ENCODE data around the gene CAMTA1.

CAMTA1 gene

DNA sequence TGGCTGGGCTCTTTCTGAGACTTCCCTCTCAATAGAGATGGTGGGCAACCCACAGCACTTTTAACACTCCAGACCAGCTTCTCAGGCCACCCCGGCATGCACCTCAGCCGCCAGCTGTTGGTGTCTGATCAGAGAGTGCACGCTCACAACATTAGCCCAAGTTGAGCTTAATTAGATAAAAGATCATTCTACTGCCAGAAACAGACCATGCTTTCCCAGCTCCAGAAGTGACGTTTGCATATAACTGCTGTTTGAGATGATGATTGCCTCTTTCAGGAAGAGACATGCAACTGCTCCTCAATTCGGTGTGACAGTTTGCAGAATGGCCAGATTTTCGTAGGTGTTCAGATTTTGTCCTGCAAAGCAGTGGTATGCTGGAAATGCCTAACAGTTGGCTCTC, 700.6 kb downstream of the CAMTA1 start:
- Mint-ChIP-seq H3K36me3 (ENCODE audit: low read depth) (no peaks in the 10 kb centered on the region), H3K27me3 (no peaks in the 10 kb centered on the region), H3K4me1 (ENCODE audit: low read depth) (no peaks in the 10 kb centered on the region), H3K27ac (no peak overlapping the region), H3K9me3 (no peaks in the 10 kb centered on the region), H3K4me3 (no peak overlapping the region)
- intact Hi-C loops (cut with micrococcal nuclease): no loop called here

- H3K9me3 Mint-ChIP-seq: peaks cover 5% of the 10 kb centered on the region
Observed at GRCh38 chr1:7487766-7488474, 702.7 kb downstream of the CAMTA1 start.

DNA sequence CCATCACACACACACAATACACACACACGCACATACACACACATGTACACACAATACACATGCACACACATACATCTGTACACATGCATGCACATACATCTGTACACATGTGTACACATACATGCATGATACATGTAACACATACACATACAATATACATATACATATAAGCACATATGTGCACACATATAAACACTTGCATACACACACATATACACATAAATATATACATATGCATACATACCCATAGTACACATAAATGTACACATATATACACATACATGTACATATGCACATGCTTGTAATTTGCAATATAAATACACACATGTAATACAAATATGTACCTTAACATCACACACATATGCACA, 703.2 kb downstream of the CAMTA1 start:
- H3K9me3 Mint-ChIP-seq: peaks cover 10% of the 10 kb centered on the region
- H3K4me1 Mint-ChIP-seq (ENCODE audit: low read depth): no peaks in the 10 kb centered on the region
- H3K27me3 Mint-ChIP-seq: no peaks in the 10 kb centered on the region
- intact Hi-C loops (cut with micrococcal nuclease): no loop called here
- no peak overlapping the region for H3K27ac Mint-ChIP-seq
- no peaks in the 10 kb centered on the region for H3K36me3 Mint-ChIP-seq (ENCODE audit: low read depth)
- no peak overlapping the region for H3K4me3 Mint-ChIP-seq

More at GRCh38 chr1:7487766-7488474, 702.7 kb downstream of the CAMTA1 start:
- Mint-ChIP-seq H3K4me3 (no peak overlapping the region), H3K36me3 (ENCODE audit: low read depth) (no peaks in the 10 kb centered on the region), H3K4me1 (ENCODE audit: low read depth) (no peaks in the 10 kb centered on the region), H3K27ac (no peak overlapping the region), H3K27me3 (no peaks in the 10 kb centered on the region)
- intact Hi-C loops (cut with micrococcal nuclease): no loop called here

DNA sequence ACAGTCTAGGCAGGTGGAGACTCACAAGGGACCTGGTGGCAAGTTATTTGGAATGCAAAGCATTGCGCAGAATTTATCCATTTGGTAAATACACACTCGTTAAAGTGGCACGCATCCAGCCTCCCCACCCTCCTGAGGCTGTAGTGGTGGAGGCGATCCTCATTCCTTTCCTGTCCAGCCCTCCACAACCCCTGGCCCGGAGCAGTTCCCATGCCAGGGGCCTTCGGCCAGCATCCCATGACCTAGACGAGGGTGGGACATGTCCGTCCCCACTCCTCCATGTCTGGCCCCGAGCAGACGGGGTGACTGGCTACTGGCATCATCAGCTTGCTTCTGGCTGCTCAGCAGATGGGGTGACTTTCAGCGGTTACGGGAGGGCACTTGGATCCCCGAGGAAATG, 704.3 kb downstream of the CAMTA1 start:
- intact Hi-C loops (cut with micrococcal nuclease): no loop called here
- Mint-ChIP-seq H3K27me3 (no peaks in the 10 kb centered on the region), H3K36me3 (ENCODE audit: low read depth) (no peaks in the 10 kb centered on the region), H3K9me3 (peaks cover 10% of the 10 kb centered on the region), H3K4me3 (no peak overlapping the region), H3K27ac (no peak overlapping the region), H3K4me1 (ENCODE audit: low read depth) (no peaks in the 10 kb centered on the region)

DNA sequence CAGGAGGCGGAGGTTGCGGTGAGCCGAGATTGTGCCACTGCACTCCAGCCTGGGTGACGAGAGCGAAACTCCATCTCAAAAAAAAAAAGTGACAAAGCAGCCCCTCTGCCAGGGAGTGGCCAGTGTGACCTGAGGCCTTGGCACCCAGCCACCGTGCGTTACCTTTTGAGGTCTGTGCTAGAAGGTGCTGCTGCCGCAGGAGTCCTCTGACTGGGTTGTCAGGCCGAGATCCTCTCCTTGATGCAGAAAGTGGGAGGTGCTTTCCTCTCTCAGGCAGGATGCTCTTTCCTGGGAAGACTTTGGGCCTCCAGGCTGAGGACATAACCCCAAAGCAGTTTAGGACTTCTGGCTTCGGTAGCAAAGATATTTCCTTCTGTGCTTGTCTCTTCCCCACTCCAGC, 705.3 kb downstream of the CAMTA1 start:
- Mint-ChIP-seq H3K4me1 (ENCODE audit: low read depth) (no peaks in the 10 kb centered on the region), H3K9me3 (peaks cover 10% of the 10 kb centered on the region), H3K36me3 (ENCODE audit: low read depth) (no peaks in the 10 kb centered on the region), H3K27ac (no peak overlapping the region), H3K27me3 (no peaks in the 10 kb centered on the region), H3K4me3 (no peak overlapping the region)
- intact Hi-C loops (cut with micrococcal nuclease): no loop called here

DNA sequence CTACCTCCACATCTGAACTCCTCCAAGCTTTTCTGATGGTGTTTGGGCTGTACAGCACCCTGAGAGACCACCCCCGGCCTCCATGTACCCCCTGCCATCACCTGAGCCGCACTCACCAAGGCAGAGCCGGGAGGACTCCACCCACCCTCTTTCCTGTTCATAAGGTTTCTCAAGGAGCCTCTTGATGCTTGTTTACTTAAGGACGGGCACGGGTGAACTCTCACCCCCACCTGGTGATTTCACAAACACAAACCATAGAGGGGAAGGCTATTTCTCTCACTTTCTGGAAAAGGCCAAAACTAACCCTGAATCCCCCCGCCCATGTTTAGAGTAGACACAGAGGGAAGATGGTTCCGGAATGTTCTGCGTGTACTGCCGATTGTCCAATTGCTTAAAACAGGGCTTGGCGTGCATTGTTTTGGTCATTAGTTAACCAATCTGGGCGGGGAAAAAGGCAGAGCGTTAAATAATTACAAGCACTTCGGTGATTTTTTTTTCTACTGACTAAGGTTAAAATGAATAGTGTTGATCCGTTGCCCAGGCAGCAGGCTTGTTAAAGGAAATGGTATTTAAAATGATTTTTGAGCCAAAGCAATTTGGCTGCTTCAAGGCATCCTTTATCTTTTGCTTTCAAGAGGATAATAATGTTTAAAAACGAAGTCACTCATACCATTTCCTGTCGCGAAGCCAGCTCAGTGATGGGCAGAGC, 706.0 kb downstream of the CAMTA1 start:
- H3K27me3 Mint-ChIP-seq: no peaks in the 10 kb centered on the region
- intact Hi-C loops (cut with micrococcal nuclease): no loop called here
- no peaks in the 10 kb centered on the region for H3K36me3 Mint-ChIP-seq (ENCODE audit: low read depth)
- peaks cover 10% of the 10 kb centered on the region for H3K9me3 Mint-ChIP-seq
- H3K4me1 Mint-ChIP-seq (ENCODE audit: low read depth): no peaks in the 10 kb centered on the region
- no peak overlapping the region for H3K27ac Mint-ChIP-seq
- H3K4me3 Mint-ChIP-seq: no peak overlapping the region

- H3K27ac Mint-ChIP-seq: no peak overlapping the region
- intact Hi-C loops (cut with micrococcal nuclease): no loop called here
- no peaks in the 10 kb centered on the region for H3K36me3 Mint-ChIP-seq (ENCODE audit: low read depth)
- no peak overlapping the region for H3K4me3 Mint-ChIP-seq
- H3K9me3 Mint-ChIP-seq: peaks cover 10% of the 10 kb centered on the region
- no peaks in the 10 kb centered on the region for H3K4me1 Mint-ChIP-seq (ENCODE audit: low read depth)
- no peaks in the 10 kb centered on the region for H3K27me3 Mint-ChIP-seq
Observed at GRCh38 chr1:7491818-7492173, 706.5 kb downstream of the CAMTA1 start.

DNA sequence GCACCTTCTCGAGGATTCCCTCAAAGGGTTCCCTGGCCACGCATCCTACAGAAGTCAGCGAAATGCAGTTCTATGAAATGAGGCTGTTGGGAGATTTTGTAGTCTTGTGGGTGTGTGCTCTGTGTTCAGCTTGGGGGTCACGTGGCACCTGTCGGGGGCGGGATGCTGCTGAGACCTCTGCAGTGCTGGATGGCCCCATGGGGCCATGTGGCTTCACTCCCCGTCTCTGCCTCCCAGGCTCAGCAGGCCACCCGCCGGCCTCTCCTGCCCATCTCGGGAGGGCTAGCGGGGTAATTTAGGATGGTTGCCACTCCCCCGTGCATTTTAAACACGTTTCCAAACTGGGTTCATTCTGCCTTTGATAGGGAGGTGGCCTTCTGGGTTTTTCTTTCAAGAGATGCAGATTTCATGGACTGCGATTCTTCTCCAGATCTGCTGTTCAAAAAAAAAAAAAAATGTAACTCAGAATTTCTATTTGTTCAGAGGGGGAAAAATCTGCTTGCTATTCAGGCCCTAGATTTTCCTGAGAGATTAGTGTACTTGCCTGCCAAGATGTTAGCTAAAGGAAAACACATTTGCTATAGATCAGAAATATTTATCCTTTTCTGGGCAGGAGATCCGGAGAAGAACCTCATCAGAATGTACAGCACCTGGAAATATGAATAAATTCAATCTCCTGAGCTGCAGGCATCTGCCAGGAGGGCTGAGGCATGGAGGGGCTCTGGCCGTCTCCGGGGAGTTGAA, 708.6 kb downstream of the CAMTA1 start:
- intact Hi-C loops (cut with micrococcal nuclease): no loop called here
- Mint-ChIP-seq H3K27ac (no peak overlapping the region), H3K9me3 (peaks cover 10% of the 10 kb centered on the region), H3K27me3 (no peaks in the 10 kb centered on the region), H3K4me1 (ENCODE audit: low read depth) (no peaks in the 10 kb centered on the region), H3K4me3 (no peak overlapping the region), H3K36me3 (ENCODE audit: low read depth) (no peaks in the 10 kb centered on the region)

DNA sequence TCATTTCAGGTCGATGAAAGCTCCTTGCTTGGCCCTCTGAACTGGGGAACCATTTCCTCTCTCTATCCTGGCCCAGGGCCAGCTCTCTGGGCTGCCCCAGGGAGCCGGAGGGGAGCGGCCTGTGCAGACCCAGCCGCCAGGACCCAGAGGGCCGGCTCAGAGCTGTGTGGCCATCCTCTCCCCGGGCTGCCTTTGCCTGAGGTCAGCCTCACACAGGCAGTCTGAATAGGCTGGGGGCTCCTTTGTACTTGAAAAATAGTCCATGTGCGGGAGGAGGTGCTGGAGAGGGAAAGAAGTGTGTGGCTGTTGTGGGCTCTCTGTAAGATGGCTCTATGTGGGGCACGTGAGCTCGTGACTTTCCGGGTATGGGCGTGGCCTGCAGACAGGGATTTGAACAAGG, 710.7 kb downstream of the CAMTA1 start:
- Mint-ChIP-seq H3K27ac (no peak overlapping the region), H3K4me1 (ENCODE audit: low read depth) (no peaks in the 10 kb centered on the region), H3K27me3 (no peaks in the 10 kb centered on the region), H3K4me3 (no peak overlapping the region), H3K9me3 (peaks cover 10% of the 10 kb centered on the region), H3K36me3 (ENCODE audit: low read depth) (no peaks in the 10 kb centered on the region)
- intact Hi-C loops (cut with micrococcal nuclease): no loop called here

GRCh38 chr1:7497107-7497637, 711.9 kb downstream of the CAMTA1 start:
- Mint-ChIP-seq H3K9me3 (peaks cover 10% of the 10 kb centered on the region), H3K4me3 (no peak overlapping the region), H3K27ac (no peak overlapping the region), H3K4me1 (ENCODE audit: low read depth) (no peaks in the 10 kb centered on the region), H3K27me3 (no peaks in the 10 kb centered on the region), H3K36me3 (ENCODE audit: low read depth) (no peaks in the 10 kb centered on the region)
- intact Hi-C loops (cut with micrococcal nuclease): no loop called here

DNA sequence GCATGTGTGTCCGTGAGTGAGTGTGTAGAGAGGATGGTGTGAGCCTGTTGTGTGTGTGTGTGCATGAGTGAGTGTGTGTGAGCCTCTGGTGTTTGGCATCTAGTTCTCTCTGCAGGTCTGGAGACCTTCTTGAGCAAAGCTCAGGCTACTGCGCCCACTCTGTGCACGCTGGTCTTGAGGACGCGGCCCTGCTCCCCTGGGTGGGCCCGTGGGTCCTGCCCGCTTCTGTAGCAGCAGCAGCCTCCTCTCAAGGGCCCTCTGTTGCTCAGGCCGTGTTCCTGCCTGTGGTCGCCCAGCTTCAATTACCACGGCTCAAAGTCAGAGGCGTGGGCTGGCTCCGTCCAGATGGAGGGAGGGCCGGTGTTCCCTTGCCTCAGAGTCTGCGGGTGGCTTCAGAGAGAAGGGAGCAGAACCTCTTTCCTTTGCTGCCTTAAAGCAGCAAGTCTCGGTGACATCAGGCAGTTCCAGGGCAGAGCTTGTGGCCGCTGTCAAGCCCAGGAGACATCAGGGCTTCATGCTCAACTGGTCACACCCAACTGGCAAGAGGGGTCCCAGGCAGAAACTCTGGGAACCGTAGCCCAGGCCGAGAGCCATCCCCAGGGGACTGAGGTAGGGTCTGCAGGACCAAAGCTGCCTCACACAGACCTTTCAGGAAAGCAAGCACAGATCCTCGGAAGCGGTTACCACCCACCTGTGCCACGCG, 715.3 kb downstream of the CAMTA1 start:
- H3K9me3 Mint-ChIP-seq: no peaks in the 10 kb centered on the region
- intact Hi-C loops (cut with micrococcal nuclease): no loop called here

GRCh38 chr1:7501084-7501491, 715.8 kb downstream of the CAMTA1 start:
- no peaks in the 10 kb centered on the region for H3K4me1 Mint-ChIP-seq (ENCODE audit: low read depth)
- intact Hi-C loops (cut with micrococcal nuclease): no loop called here
- no peak overlapping the region for H3K27ac Mint-ChIP-seq
- H3K4me3 Mint-ChIP-seq: no peak overlapping the region
- no peaks in the 10 kb centered on the region for H3K36me3 Mint-ChIP-seq (ENCODE audit: low read depth)
- H3K9me3 Mint-ChIP-seq: no peaks in the 10 kb centered on the region
- H3K27me3 Mint-ChIP-seq: no peaks in the 10 kb centered on the region

More for the DNA sequence above, 715.3 kb downstream of the CAMTA1 start:
- H3K27me3 Mint-ChIP-seq: no peaks in the 10 kb centered on the region
- no peaks in the 10 kb centered on the region for H3K36me3 Mint-ChIP-seq (ENCODE audit: low read depth)
- no peaks in the 10 kb centered on the region for H3K4me1 Mint-ChIP-seq (ENCODE audit: low read depth)
- H3K4me3 Mint-ChIP-seq: no peak overlapping the region
- no peak overlapping the region for H3K27ac Mint-ChIP-seq

- Mint-ChIP-seq H3K36me3 (ENCODE audit: low read depth) (no peaks in the 10 kb centered on the region), H3K4me3 (no peak overlapping the region), H3K9me3 (no peaks in the 10 kb centered on the region), H3K4me1 (ENCODE audit: low read depth) (no peaks in the 10 kb centered on the region), H3K27me3 (no peaks in the 10 kb centered on the region), H3K27ac (no peak overlapping the region)
- intact Hi-C loops (cut with micrococcal nuclease): no loop called here
Observed at GRCh38 chr1:7501723-7502603, 716.7 kb downstream of the CAMTA1 start.

Measured in dendritic cell treated with granulocyte-macrophage colony-stimulating factor and Interleukin-4, amounts not matched to agents 40 ng/mL and 50 ng/mL, for 4 days (primary cell).